Heart right ventricle (tissue), 12 donors: ENCODE data around the gene KBTBD3. TPM values are rescaled to one million over a fixed set of nuclear protein-coding genes. Genes with fewer than 3 reads are reported as not detected.

Source experiments
- polyA plus RNA-seq, 2 donors: library from polyadenylated mRNA; stranded (reverse); fragments of 200-250 nt; gene quantifications; one replicate each; pipeline ENCODE4 v1.2.3, GENCODE V29; 2013
- total RNA-seq, 10 donors: library from RNA; stranded (reverse); fragmentation: NEBNext Ultra II Directional in 3 of 10; extraction: Animal tissue kit (Norgen Biotek cat#: 25700) in 3 of 10; gene quantifications; one replicate each; pipeline versions ENCODE4 v1.2.1 to v1.2.4, GENCODE V29; 2021 to 2023
- donor health status: ischemic (EF 13 %, LVEDD 7.1; RV severe dilation, severe dysfunction).
- donor health status: healthy with polysubstance abuse.
- donor health status: DM: no; HTN: yes; CAD: no.
- donor health status: DM: no; HTN: no; CAD: no.
- donor health status: ischemic (EF 25% LVEDD 6.9; RV normal size, moderate dysfunction).
- donor health status: ischemic (EF 25% LVEDD 5.7; RV mildly dilated, moderate dysfunction).
- donor health status: healthy.
- donor health status: nonischemic (EF 11% LVEDD 7.7; RV severe dilation, severe dysfunction).
- donor health status: DM: yes; HTN: yes; CAD: no.
- donor health status: PGD.
- donor health status: ischemic (EF 29% LVEDD 5.4; RV normal size, mild dysfunction).
- donor health status: nonischemic (EF 23%, LVEDD 6.1; RV moderate dilation, normal function).

KBTBD3 gene
- total and polyA plus RNA-seq, 12 donors, result 4.2 to 13.8 (median 8.7) TPM

Other genes starting within 250 kb of the KBTBD3 start
- gene MSANTD4, start 55.1 kb downstream of the KBTBD3 start, total RNA-seq, result 10 to 100 TPM; 16.4 to 30.5 (median 22.5) TPM
- gene MSANTD4, start 55.1 kb downstream of the KBTBD3 start, polyA plus RNA-seq, result 10 to 100 TPM in 1 of 2 donors, 1 to 10 TPM in 1; 7.7 to 11.0 TPM
- 10 to 100 TPM; 31.2 to 46.7 (median 41.1) TPM for gene AASDHPPT, start 315 bp upstream of the KBTBD3 start, total RNA-seq
- 10 to 100 TPM; 13.2 to 15.8 TPM for gene AASDHPPT, start 315 bp upstream of the KBTBD3 start, polyA plus RNA-seq